GM21619 (cell line): ENCODE data around the gene FUBP1.
"Not testable (repeated sequence)": the region's sequence is repeated elsewhere in the genome, so short reads cannot be mapped to it uniquely, and the experiment has no call there.

Source experiments
- ATAC-seq: cut with Tn5 transposase; IDR thresholded peaks from one replicate; pipeline ENCODE4 v1.9.1; 2021; ENCODE audit not compliant: unreplicated experiment

FUBP1 gene

DNA sequence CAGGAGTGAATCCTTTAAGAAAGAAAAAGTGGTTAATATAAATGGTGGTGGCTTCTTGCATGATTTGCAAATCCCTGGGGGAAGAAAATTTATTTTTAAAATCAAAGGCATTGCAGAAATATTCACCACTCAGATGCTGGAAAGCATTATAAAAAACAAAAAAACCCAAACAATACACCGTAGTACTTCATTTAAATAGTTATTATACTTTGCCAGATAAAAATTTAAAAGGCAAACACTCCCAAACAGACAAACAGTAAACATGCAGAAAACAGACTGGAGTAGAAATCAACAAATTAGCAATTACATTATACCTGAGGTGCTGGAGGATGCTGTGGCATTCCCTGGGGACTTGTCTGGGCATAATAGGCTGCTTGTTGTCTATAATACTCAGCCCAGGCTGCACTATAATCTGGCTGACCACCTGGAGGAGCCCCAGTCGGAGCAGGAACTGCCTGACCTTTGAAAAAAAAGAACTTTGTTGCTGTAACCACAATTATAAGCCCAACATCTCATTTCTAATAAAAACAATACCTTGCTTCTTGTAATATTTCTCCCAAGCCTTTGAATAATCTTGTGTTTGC lies 29.9 kb downstream of the FUBP1 start:
- peak; percentile 43 for ATAC-seq

DNA sequence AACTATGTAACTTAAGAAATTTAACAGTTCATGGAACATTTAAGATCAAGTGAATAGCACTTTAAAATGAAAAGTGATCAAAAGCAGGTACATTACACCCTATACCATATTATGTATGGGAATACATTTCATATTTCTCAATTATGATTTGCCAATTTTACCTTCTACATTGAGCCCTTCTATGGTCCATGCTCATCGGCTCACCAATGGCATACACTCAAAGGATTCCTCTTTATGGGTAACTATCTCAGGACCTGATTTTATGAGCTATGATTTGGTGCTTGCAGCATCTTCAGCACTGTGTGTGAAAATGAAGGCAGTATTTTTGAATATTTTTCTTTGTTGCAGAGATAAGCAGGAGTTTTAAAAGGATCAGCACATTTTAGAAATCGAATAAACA lies 33.5 kb downstream of the FUBP1 start:
- ATAC-seq = no peak

DNA sequence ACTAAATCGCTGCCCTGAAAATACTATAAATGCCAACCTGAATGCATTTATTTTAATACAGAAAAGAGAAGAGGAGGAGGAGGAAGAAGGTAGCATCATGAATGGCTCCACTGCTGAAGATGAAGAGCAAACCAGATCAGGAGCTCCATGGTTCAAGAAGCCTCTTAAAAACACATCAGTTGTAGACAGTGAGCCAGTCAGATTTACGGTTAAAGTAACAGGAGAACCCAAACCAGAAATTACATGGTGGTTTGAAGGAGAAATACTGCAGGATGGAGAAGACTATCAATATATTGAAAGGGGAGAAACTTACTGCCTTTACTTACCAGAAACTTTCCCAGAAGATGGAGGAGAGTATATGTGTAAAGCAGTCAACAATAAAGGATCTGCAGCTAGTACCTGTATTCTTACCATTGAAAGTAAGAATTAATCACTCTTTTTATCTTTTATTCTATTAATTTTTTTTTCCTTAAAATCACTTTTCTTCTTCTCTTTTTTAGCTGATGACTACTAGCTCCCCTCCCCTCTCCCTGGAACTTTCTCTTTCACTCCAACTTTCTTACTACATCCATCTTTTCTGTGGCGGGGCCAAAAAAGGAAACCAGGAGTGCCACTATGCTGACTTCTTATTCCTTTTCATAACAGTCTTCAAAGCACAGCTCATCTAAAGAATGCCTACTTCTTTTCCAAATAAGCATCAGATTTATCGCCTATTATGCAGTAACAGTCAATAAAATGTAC lies 36.3 kb downstream of the FUBP1 start:
- no peak for ATAC-seq

DNA sequence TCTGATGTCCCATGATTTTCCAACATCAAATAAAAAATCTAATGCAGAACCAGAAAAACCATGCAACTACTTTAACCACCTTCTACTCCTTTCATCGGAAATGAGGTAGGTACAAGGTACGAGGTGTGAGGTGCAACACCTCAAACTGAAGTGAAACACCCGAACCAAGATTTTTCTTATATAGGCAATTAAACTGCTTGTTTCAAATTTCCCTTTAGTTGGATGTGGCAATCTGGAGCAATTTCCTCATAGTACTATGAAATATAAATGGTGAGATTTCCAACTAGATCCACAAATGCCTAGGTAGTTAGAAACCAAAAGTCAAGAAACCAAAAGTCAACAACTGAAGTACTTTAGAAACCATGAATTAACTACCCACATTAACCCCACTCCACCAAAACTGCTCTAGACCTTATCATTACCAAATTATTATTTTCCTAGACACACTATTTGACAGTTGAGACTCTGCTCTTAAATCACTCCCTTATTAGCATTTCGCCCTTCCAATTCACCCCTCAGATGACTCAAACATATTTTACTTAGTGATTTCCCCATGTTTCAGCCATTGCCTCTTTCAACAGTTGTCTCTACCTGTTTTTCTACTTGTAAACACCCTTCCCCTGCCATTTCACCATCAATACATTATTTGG lies 37.8 kb downstream of the FUBP1 start:
- no peak for ATAC-seq

DNA sequence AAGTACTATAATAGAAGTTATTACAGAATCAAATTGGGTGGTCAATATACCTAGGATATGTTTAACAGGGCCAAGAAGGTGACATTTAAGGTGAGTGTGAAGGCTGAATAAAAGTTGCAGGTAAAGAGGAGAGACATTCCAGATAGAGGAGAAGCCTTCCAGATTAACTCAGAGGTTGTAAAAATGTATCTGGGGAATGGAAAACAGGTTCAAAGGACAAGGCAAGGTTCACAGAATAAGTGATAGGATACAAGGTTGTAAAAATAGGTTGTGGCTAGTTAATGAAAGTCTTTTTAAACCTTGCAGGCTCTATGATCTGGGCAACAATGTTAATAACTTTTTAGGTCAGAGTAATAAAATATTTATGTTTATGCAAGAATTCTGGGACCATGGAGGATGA lies 40.2 kb downstream of the FUBP1 start:
- ATAC-seq = no peak

DNA sequence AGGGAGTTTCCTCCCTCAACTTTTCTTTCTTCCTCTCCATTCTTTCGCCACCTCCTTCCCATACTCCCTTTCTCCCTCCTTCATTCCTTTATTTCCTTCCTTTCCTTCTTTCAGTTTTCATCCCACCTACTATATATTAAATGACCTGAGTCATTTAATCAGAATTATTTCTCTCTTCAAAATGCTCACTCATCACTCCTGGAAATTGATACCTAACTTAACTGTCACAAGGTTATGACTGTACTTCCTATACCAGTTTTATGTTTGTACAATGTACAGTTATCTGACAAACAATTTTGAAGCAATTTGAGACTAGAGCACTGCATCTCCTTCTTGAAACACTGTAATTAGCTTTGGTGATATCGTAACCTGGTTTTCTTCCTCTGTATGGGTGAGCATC lies 49.1 kb downstream of the FUBP1 start:
- no peak for ATAC-seq

DNA sequence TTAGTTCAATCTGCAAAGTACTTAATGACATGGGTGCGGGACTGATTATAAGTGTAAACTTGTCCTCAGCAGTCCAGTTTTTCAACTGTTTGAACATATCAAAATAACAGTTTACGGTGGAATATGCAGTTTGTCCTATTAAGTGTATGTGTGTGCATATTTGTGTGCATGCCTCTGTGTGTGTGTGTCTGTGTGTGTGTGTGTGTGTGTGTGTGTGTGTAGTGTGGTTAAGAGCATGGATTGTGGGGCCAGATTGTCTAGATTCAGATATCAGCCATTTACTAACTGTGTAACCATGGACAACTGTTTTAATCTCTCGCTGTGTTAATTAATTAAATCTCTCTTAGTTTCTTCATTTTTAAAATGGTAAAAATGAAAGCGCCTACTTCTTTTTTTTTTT lies 51.5 kb downstream of the FUBP1 start:
- no peak for ATAC-seq

DNA sequence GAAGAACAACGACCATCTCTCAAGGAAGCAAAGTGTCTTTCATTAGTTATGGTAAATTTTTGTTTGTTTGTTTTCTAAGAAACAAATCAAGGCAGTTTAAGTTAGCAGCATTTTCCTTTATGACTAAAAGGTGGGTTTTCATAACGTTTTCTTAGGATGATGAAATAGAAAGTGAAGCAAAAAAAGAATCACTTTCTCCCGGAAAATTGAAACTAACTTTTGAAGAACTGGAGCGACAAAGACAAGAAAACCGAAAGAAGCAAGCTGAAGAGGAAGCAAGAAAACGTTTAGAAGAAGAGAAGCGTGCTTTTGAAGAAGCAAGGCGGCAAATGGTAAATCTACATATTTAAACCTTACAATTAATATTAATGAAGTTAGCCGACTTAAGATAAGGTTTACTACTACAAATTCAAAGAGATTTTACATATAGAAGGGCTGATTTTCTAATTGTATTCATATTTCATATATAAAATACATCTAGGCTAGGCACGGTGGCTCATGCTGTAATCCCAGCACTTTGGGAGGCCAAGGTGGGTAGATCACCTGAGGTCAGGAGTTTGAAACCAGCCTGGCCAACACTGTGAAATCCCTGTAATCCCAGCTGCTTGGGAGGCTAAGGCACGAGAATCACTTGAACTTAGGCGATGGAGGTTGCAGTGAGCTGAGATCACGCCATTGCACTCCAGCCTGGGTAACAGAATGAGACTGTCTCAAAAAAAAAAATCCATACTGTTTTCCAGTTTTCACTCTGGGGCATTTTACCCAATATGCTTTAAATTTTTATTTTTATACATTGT lies 52.1 kb downstream of the FUBP1 start:
- peak; percentile 61 for ATAC-seq

DNA sequence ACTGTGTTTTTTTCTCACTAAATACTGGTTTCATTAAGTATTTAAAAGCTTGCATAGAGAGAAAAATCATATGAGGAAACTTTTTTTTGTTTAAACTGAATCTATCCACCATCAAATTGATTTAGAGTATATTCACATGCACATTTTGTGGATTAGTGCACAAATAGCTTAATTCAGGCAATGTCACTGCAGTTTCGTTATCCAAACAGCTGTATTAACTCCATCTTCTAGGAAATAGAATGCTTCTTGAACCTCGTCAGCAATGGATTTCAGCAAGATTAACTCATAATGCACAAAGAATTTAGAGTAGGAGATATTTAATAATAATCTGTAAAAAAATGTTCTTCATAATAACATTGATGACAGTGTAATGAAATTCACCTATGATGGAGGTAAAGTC lies 52.9 kb downstream of the FUBP1 start:
- no peak for ATAC-seq

DNA sequence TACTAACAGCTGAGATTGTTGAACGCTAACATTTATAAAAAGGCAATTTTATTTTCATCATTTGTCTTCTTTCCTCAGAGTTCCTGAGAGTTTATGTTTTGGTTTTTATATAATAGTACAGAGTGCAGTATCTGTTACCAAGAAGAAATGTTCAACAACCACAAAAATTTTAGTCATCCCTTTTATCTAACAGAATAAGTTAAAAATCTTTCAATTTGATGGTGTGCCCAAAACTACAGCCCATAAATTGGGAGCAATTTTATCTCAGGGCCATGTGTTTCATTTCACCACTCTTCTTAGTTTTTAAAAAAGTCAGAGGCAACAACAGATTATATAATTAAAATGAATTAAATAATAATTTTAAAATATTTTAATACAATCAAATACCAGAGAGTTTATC lies 53.4 kb downstream of the FUBP1 start:
- ATAC-seq = no peak

DNA sequence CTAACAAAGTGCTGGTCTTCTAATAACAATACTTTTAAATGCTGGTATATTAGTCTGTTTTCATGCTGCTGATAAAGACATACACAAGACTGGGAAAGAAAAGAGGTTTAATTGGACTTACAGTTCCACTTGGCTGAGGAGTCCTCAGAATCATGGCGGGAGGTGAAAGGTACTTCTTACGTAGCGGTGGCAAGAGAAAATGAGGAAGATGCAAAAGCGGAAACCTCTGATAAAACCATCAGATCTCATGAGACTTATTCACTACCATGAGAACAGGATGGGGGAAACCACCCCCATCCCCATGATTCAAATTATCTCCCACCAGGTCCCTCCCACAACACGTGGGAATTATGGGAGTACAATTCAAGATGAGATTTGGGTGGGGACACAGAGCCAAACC lies 60.0 kb downstream of the FUBP1 start:
- not testable (repeated sequence) for ATAC-seq

DNA sequence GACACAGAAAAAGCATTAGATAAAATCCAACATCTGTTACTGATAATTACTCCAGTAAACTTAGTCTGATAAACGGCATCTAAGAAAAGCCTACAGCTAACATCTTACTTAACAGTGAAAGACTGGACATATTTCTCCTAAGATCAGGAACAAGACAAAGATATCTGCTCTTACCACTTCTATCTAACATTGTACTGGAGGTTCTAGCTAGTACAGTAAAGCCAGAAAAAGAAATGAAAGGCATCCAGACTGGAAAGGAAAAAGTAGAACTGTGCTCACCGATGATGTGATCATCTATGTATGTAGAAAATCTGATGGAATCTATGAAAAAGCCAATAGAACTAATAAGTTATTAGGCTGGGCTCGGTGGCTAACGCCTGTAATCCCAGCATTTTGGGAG lies 68.8 kb downstream of the FUBP1 start:
- no peak for ATAC-seq

DNA sequence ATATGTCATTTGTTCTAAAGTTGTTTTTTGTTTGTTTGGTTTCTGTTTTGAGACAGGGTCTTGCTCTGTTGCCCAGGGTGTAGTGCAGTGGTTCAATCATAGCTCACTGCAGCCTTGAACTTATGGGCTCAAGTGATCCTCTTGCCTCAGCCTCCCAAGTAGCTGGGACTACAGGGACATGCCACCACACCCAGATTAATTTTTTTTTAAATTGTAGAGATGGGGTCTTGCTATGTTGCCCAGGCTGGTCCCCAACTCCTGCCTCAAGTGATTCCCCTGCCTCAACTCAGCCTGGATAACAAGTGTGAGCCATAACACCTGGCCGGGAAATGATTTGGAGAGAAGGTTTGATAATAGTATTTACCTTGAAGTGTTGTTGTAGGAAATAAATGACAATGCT lies 72.2 kb downstream of the FUBP1 start:
- no peak for ATAC-seq

DNA sequence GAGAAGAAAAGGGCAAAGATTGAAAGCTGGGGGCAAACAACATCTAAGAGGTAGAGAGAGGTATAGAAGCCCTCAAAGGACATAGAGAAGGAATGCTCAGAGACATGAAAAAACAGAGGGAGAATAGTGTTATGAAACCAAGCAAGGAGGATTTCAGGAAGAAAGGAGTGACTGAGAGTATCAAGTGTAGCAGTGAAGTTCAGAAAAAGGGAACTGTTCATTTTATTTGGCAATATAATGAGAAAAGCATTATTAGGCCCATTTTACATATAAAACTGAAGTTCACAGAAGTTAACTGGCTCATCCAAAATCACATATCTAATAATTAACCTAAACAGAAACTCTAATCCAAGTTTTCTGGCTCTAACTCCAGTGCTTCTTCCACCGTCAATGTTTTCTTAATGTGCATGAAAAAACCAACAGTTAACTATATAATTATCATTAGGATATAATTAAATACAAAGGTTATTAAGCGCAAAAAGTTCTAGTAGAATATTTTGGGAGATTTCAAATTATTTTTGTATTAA lies 72.8 kb downstream of the FUBP1 start:
- no peak for ATAC-seq

DNA sequence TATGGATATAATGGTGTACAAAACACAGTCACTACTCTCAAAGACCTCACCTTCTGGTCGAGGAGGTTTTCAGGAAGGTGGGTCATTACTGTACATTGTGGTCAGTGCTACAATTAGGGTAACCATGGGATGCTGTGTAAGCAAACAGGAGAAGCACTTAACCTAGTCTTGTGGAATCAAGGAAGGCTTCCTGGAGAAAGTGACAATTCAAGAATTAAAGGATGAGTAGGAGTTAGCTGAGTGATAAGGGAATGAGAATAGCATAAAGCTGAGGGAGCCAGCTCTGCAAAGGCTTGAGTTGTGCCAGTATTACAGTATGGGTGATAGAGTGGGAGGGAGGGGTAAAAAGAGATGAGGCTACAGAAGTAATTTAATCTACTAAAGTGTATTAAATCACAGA lies 73.3 kb downstream of the FUBP1 start:
- no peak for ATAC-seq

DNA sequence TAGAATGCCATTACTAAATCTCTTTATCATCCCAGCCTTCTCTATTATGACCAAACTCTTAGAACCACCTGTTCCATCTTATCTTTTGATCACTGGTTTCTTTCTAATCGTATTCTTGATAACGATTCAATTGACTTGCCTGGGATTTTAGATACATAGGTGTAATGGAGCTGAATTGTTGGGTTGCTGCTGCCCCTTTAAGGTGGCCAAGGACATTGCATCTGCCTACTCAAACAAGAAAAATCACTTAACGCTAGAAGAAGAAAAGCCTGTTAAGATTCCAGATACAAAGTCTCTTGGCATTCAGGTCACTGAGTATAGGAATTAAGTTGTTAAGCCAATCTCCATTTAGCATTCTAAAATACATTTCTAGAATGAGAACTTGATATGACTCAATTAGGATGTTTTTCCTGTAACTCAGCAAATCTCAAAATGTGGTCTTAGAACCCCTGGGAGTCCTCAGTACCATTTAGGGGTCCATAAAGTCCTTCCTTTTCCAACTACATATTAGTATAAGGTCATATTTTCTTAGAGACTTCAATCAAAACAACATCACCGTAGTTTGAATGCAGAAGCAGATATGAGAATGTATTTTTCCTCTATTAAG lies 78.1 kb downstream of the FUBP1 start:
- no peak for ATAC-seq

DNA sequence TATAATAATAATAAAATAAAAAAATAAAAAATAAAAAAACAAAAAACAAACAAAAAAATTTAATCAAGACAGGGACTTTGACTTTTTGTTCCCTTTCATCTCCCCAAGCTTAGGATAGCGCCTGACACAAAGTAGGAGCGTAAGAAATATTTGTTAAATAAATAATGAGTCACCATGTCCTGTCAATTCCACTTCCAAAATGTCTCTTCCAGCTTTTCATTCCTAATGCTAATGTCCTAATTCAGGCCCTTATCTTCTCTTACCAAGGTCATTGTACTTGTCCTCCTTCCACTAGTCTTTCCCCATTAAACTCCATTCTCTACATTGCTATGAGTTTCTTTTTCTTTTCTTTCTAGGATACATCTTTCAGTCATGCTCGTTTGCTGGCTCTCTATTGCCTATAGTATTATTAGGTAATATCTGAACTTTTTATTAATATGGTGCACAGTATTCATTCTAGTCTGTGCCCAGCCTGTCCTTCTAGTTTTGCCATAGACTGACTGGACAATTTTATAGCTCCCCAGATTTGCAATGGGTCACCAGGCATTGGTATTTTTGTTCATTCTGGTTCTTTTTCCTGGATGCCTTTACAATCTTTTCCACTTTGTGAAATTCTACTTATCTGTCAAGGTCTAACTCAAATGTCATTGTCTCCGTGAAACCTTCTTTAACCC lies 79.1 kb downstream of the FUBP1 start:
- ATAC-seq = no peak
